ENCODE data around the gene TBC1D16.

DNA sequence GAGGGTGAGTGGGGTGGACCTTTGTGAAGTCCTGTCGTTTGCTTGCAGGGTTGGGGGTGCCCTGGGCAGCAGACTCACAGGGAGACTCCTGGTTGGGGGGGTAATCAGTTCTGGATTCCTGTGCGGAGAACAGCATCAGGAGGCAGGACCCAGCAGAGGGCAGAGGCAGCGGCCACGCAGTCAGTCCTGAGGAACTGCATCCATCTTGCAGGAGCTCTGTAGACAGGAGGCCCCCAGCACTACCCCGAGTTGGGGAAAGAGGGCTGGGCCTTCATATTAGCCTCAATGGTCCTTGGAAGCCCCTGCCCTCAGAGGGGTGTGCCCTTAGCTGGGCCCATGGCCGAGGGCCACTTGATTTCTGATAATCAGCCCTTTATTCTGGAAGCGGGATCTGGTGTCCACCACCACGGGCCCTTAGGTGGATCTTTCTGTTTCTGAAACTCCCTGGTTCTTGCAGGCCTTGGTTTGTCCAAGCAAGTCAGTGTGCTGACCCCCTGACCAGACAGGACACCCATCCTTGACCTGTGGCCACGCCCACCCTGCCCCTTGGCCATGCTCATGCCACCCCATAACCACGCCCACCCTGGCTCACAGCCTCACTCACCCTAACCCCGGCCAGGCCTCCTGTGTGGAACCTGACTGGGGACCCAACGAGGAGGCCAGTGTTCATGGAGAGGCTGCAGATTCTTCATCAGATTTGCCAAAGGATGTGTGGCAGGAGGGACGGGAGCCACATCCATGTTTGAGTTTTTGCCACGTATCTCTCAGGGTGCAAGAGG, 122.9 kb downstream of the TBC1D16 start:
- TF ChIP-seq, protein P1, sequence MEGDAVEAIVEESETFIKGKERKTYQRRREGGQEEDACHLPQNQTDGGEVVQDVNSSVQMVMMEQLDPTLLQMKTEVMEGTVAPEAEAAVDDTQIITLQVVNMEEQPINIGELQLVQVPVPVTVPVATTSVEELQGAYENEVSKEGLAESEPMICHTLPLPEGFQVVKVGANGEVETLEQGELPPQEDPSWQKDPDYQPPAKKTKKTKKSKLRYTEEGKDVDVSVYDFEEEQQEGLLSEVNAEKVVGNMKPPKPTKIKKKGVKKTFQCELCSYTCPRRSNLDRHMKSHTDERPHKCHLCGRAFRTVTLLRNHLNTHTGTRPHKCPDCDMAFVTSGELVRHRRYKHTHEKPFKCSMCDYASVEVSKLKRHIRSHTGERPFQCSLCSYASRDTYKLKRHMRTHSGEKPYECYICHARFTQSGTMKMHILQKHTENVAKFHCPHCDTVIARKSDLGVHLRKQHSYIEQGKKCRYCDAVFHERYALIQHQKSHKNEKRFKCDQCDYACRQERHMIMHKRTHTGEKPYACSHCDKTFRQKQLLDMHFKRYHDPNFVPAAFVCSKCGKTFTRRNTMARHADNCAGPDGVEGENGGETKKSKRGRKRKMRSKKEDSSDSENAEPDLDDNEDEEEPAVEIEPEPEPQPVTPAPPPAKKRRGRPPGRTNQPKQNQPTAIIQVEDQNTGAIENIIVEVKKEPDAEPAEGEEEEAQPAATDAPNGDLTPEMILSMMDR (conservative IDR thresholded peaks at IDR 0.05) = no peak
- no peak for TF ChIP-seq ZFX (IDR thresholded peaks at IDR 0.05)

Measured in C4-2B (cell line).